Stimulated activated CD8-positive, alpha-beta memory T cell treated with anti-CD3 and anti-CD28 coated beads, Interleukin-12 subunit alpha, Interleukin-12 subunit beta, amount 100 ng/mL, for 1 hour (primary cell): ENCODE data around the gene USP2.

Experiments
- DNase-seq: peaks from one replicate; pipeline ENCODE4 v3.0.0-alpha.2; 2020; ENCODE audit warnings: low read depth

Gene USP2

GRCh38 chr11:119377112-119377901, 4.2 kb downstream of the USP2 start:
- no peak for DNase-seq

- no peak for DNase-seq
These were observed 5.2 kb downstream of the USP2 start for GRCh38 chr11:119376197-119376847.

GRCh38 chr11:119375337-119376196, 5.9 kb downstream of the USP2 start:
- no peak for DNase-seq

GRCh38 chr11:119374632-119375336, 6.7 kb downstream of the USP2 start:
- no peak for DNase-seq

GRCh38 chr11:119373921-119374631, 7.4 kb downstream of the USP2 start:
- DNase-seq: no peak

- no peak for DNase-seq
These were observed 8.2 kb downstream of the USP2 start for GRCh38 chr11:119373059-119373920.

- no peak for DNase-seq
These were observed 9.0 kb downstream of the USP2 start for GRCh38 chr11:119372260-119373058.

- DNase-seq: no peak
These were observed 9.7 kb downstream of the USP2 start for GRCh38 chr11:119371778-119372182.

GRCh38 chr11:119371067-119371601, 10.4 kb downstream of the USP2 start:
- DNase-seq: no peak

- no peak for DNase-seq
These were observed 10.9 kb downstream of the USP2 start for GRCh38 chr11:119370486-119371046.

- DNase-seq: no peak
These were observed 12.2 kb downstream of the USP2 start for GRCh38 chr11:119369132-119369925.

- no peak for DNase-seq
These were observed 13.1 kb downstream of the USP2 start for GRCh38 chr11:119368121-119369034.

- no peak for DNase-seq
These were observed 13.8 kb downstream of the USP2 start for GRCh38 chr11:119367661-119368120.

GRCh38 chr11:119366690-119367620, 14.5 kb downstream of the USP2 start:
- DNase-seq: no peak

- DNase-seq: no peak
These were observed 16.4 kb downstream of the USP2 start for GRCh38 chr11:119365071-119365591.
